Adrenal gland (tissue), 5 donors: ENCODE results near the gene FAM20A.
"Not testable (repeated sequence)": the region's sequence is repeated elsewhere in the genome, so short reads cannot be mapped to it uniquely, and the experiment has no call there.

ENCODE experiments used
- POLR2A ChIP-seq, 2 donors: fragments of 450-650 bp; IDR thresholded peaks; one replicate each; pipeline ENCODE4 v1.6.1; 2017; ENCODE audit warnings: antibody characterized with exemption in 2 of 2, mild to moderate bottlenecking in 2 of 2, moderate library complexity in 1 of 2
- TF ChIP-seq, protein P1 (sequence below), 6 experiments: fragments of 450-650 bp in 4 of 6; fragments of 200-600 bp in 2 of 6; sonication (generic) in 1 of 6; IDR thresholded peaks; 1 replicate in 5 of 6; 2 replicates in 1 of 6; pipeline versions ENCODE4 v1.5.1 to v1.8.0; 2016 to 2021; ENCODE audit warnings: antibody characterized with exemption in 6 of 6, mild to moderate bottlenecking in 2 of 6, moderate library complexity in 1 of 6
- donor health status: DM: no; HTN: no; CAD: no.

DNA sequence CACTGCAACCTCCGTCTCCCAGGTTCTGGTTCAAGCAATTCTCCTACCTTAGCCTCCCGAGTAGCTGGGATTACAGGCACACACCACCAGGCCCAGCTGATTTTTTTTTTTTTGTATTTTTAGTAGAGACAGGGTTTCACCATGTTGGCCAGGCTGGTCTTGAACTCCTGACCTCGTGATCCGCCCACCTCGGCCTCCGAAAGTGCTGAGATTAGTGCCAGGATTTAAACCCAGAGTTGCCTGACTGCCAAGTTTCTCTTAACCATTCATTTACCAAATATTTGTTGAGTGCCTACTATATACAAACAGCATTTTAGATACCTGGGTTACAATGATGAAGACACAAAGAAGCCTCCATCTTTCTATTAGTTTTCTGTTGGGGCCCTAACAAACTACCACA is 18.3 kb downstream of the FAM20A start:
- TF ChIP-seq, protein P1, sequence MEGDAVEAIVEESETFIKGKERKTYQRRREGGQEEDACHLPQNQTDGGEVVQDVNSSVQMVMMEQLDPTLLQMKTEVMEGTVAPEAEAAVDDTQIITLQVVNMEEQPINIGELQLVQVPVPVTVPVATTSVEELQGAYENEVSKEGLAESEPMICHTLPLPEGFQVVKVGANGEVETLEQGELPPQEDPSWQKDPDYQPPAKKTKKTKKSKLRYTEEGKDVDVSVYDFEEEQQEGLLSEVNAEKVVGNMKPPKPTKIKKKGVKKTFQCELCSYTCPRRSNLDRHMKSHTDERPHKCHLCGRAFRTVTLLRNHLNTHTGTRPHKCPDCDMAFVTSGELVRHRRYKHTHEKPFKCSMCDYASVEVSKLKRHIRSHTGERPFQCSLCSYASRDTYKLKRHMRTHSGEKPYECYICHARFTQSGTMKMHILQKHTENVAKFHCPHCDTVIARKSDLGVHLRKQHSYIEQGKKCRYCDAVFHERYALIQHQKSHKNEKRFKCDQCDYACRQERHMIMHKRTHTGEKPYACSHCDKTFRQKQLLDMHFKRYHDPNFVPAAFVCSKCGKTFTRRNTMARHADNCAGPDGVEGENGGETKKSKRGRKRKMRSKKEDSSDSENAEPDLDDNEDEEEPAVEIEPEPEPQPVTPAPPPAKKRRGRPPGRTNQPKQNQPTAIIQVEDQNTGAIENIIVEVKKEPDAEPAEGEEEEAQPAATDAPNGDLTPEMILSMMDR (IDR thresholded peaks at IDR 0.05) = not testable (repeated sequence)
- TF ChIP-seq POLR2A (IDR thresholded peaks at IDR 0.05) = not testable (repeated sequence)
